Upper lobe of left lung (tissue), 4 donors: ENCODE measurements around the gene ARHGEF37.

ENCODE experiments used
- EP300 ChIP-seq, 4 donors: sonication (generic); formaldehyde crosslinking; IDR thresholded peaks; one replicate each; pipeline ENCODE4 v1.5.1; 2017; ENCODE audit warnings: antibody characterized with exemption in 4 of 4, control low read depth in 2 of 4
- POLR2A ChIP-seq, 4 donors: fragments of 450-650 bp; IDR thresholded peaks; one replicate each; pipeline ENCODE4 v1.5.1; 2016 to 2017; ENCODE audit warnings: antibody characterized with exemption in 4 of 4, mild to moderate bottlenecking in 2 of 4
- POLR2AphosphoS5 ChIP-seq, 2 donors: sonication (generic); formaldehyde crosslinking; IDR thresholded peaks; one replicate each; pipeline ENCODE4 v1.5.1; 2017; ENCODE audit warnings: antibody characterized with exemption in 2 of 2
- TF ChIP-seq, protein P1 (sequence below), 6 experiments: fragments of 450-650 bp in 4 of 6; fragments of 200-600 bp in 2 of 6; sonication (generic) in 2 of 6; IDR thresholded peaks; one replicate each; pipeline ENCODE4 v1.5.1; 2016 to 2019; ENCODE audit warnings: antibody characterized with exemption in 6 of 6

DNA sequence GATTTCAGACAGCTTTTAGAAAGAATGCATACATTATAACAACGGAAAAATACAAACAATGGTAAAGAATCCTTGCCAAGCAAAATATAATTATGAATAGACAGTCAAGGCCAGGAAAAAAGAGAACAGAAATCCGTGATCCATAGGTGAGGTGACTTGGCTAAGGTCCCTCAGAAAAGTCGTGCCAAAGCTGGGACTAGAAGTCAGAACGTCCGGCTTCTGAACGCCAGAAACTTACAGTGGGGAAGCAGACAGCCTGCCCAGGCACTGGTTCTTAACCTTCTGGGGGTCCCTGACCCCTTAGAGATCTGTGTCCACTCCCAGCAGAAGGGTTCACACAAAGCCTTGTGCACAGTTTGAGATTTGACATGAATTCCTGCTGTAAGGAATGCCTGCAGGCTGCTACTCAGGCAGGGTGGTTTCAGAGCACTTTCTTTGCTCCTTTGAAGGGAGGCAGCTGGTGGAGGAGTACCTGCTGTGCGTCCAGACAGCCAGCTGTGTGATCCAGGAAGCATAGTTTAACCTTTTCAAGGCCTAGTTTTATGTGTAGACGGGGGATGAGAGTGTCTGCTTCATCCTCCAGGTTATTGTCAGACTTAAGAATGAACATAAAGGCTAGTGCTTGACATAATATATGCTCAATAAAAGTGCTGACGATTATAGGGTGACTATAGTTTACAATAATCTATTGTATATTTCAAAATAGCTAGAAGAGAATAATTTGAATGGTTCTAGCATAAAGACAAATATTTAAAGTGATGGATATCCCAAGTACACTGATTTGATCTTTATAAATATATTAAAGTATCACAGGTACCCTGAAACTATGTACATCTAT is 852 bp downstream of the ARHGEF37 start:
- TF ChIP-seq, protein P1, sequence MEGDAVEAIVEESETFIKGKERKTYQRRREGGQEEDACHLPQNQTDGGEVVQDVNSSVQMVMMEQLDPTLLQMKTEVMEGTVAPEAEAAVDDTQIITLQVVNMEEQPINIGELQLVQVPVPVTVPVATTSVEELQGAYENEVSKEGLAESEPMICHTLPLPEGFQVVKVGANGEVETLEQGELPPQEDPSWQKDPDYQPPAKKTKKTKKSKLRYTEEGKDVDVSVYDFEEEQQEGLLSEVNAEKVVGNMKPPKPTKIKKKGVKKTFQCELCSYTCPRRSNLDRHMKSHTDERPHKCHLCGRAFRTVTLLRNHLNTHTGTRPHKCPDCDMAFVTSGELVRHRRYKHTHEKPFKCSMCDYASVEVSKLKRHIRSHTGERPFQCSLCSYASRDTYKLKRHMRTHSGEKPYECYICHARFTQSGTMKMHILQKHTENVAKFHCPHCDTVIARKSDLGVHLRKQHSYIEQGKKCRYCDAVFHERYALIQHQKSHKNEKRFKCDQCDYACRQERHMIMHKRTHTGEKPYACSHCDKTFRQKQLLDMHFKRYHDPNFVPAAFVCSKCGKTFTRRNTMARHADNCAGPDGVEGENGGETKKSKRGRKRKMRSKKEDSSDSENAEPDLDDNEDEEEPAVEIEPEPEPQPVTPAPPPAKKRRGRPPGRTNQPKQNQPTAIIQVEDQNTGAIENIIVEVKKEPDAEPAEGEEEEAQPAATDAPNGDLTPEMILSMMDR (IDR thresholded peaks at IDR 0.05) = no peak
- TF ChIP-seq POLR2AphosphoS5 (IDR thresholded peaks at IDR 0.05) = no peak
- TF ChIP-seq POLR2A (IDR thresholded peaks at IDR 0.05) = no peak
- TF ChIP-seq EP300 (IDR thresholded peaks at IDR 0.05) = no peak
